HG03025 (cell line): ENCODE results near the gene SUV39H2.
"Not testable (repeated sequence)": the region's sequence is repeated elsewhere in the genome, so short reads cannot be mapped to it uniquely, and the experiment has no call there.

ENCODE experiments used
- ATAC-seq: cut with Tn5 transposase; IDR thresholded peaks from one replicate; pipeline ENCODE4 v1.9.1; 2021; ENCODE audit warnings: mild to moderate bottlenecking, moderate library complexity; ENCODE audit not compliant: unreplicated experiment, low FRiP score

The SUV39H2 gene, protein sequence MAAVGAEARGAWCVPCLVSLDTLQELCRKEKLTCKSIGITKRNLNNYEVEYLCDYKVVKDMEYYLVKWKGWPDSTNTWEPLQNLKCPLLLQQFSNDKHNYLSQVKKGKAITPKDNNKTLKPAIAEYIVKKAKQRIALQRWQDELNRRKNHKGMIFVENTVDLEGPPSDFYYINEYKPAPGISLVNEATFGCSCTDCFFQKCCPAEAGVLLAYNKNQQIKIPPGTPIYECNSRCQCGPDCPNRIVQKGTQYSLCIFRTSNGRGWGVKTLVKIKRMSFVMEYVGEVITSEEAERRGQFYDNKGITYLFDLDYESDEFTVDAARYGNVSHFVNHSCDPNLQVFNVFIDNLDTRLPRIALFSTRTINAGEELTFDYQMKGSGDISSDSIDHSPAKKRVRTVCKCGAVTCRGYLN

DNA sequence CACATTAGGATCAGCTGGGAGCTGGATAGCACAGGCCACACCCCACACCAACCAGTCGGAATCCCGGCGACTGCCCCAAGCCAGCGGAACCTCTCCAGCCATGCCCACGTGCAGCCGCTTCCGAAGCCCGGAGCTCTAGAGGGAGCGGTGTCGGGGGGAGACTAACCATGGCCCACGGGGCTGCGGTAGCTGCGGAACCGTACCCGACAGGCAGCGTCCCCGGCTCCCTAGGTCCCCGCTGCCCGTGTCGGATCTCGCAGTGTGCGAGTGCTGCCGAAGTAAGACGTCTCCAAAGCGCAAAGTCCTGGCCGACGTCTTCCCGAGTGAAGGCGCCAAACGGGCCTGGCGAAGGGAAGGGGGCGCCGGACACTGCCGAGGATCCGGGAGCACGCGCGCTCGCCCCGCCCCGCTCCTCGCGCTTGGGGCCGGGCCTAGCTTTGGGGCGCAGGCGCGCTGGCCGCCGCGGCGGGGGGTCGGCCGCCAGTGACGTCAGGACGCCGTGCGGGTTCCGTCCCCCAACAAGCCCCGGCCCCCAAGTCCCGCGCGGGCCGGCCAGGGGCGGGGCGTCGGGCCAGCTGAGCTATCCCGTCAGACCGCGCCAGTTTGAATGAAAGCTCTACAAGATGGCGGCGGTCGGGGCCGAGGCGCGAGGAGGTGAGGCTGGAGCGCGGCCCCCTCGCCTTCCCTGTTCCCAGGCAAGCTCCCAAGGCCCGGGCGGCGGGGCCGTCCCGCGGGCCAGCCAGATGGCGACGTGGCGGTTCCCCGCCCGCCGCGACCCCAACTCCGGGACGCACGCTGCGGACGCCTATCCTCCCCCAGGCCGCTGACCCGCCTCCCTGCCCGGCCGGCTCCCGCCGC, at the start of gene SUV39H2:
Gene SUV39H2 (plus strand): TSS at position 601 of the 858 bp plus-strand sequence. CDS start 23 bp downstream, at position 624.
- ATAC-seq = peak; percentile 85

DNA sequence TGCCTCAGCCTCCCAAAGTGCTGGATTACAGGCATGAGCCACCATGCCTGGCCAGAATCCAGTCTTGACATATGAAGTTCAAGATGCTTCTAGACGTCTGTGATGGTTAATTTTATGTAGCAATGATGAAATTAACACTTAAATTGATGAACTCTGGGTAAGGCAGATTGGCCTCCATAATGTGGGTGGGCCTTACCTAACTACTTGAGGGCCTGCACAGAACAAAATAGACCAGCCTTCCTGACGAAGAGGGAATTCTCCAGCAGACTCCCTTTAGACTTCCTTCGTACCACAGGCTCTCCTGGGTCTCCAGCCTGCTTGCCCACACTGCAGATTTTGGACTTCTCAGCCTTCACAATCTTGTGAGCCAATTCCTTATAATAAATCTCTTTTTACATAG, 45.6 kb upstream of the SUV39H2 start:
- no peak for ATAC-seq

DNA sequence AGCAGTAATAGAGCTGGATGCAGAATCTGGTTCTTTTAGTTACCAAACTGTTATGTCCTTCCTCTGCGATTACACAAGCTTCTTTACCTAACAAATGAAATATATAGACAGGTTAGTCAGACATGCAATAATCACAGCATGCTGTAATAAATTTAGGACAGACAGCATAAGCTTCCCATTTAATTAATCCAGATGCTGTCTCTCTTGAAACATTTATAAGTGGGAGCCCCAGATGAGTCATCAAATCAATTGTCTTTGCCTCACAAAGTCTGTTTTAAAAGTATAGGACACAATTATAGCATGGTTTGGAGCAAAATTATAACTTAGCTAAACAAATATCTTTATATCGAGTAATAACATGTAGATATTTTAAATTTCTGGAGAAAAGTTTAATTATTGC, 42.5 kb upstream of the SUV39H2 start:
- ATAC-seq = no peak

DNA sequence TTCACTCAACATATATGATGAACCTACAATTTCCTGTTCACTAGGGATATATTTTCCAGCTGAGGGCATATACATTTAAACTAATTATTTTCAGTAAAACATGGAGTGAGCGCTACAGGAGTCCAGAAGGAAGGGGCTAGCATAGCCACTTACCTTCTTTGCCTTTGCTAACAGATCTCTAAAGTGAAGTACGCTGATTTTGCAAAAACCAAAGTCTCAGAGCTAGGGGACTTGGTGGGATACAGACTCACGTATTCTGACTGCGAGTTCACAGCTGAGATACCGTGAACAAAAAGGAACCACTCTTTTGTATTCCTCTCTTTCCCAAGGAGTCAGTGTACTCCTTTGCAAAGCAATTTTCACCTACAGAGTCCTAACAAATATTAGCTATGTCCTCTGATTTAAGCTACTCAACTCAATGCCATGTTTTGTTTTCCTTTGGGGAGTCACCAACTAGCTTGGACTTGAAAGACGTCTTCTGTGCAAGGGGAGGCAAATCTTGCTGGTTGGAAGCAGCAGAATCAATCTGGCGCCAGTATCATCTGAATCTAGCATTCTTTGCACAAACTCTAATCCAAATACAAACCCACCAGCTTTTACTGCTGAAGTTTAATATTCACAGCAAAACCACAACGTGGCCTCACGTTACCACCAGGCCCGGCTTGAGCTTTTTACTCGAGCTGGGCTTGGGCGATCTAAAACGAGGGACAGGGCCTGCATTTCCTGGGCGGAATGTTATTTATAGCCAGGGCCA, 41.5 kb upstream of the SUV39H2 start:
- no peak for ATAC-seq

DNA sequence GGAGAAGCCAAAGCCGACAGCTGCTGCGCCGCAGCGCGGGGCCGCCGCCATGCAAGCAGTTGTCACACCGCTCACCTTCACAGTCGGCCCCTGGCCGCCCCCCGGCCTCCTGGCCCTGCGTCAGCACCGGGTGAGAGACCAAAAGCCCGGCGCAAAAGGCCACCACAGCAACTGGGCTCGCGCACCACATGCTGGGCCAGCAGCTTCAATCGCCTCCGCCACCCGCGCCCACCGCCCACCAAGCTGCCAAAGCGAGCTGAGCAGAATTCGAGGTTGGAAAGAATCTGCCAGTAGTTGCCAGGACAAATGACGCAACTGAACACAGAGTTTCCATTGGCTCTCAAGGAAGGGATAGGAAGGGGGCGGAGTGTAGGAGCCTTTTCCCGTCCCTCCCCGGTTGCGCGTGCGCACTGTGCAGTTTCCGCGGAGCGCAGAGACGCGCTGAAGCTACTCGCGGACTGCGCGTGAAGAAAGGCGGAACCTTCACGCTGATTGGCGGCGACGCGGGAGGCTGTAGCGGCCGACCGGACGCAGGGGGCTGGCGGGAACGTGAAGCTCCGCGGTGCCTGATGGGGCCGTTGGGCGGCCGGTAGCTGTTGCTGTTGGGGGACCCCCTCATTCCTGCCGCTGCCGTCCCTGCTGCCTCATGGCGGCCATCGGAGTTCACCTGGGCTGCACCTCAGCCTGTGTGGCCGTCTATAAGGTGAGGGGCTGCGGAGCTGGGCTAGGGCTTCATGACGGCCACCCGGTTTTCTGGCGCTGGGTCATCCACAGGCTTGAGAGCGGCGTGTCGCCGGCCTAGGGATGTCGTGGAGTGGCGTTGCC, 40.7 kb upstream of the SUV39H2 start, which contains the start of the genes CDNF, HSPA14 and MSANTD7:
Gene CDNF (minus strand): TSS at position 281 of the 825 bp plus-strand sequence. CDS start 91 bp downstream, at position 190.
Gene HSPA14 (plus strand): TSS at position 550 of the 825 bp plus-strand sequence. CDS start 97 bp downstream, at position 647.
Gene MSANTD7 (plus strand): TSS at position 550 of the 825 bp plus-strand sequence. CDS start 3,979 bp downstream, outside the sequence.
- peak; percentile 95 for ATAC-seq

DNA sequence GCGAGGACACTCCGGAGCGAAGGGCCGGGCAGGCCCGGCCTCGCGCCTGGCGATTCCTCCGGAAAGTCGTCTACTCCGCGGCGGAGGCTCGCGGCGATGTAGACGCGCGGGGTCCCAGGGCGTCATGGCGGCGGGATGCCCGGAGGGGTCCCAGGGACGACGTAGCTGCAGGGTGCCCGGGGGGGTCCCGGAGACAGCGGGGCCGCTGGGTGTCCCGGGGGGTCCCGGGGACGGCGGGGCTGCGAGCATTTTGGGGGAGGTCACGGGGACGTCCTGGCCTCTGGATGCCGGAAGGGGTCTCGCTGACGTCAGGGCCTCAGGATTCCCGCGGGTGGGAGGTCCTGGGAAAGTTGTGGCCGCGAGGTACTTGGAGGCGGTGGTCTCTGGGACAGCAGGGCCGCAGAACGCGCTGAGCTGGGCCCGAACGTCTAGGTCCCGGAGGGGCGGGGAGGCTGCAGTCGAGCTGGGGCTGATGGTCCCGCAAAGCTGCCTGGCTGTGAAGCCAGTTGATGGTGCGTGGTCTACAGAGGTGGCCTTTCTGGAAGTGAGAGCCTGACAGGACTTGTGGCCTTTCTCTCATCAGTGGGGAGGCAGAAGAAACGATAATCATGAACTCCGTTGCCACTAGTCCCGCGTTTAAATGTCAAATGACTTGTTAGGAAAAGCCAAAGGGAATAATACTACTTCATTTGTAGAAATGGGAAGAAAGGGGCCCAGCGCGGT, 39.9 kb upstream of the SUV39H2 start:
- ATAC-seq = no peak

DNA sequence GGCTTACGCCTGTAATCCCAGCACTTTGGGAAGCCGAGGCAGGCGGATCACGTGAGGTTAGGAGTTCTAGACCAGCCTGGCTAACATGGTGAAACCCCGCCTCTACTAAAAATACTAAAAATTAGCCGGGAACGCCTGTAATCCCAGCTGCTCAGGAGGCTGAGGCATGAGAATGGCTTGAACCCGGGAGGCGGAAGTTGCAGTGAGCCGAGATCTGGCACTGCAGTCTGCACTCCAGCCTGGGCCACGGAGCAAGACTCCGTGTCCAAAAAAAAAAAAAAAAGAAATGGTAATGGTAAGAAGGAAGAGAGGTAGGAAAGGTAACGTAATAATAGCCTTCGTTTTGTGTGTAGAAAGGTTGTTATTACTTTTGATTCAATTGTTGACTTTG, 39.4 kb upstream of the SUV39H2 start:
- ATAC-seq = no peak

DNA sequence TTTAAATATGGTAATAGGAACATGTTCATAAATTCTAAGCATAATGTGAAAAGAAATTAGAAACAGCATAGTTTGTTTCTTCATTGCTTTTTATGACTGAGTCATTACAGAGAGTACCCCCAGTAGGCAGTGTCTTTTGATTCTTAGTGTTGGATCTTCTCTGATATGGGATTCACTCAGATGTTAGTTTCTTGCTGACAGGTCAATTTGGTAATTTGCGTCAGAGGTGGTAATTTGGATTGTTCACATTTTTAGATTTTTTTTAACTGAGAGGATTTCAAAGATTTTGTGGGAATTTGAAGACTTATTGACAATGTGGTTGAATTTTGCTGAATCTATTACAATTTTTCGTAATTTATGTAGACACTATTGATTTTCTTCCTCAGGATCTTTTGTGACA, 38.5 kb upstream of the SUV39H2 start:
- no peak for ATAC-seq

DNA sequence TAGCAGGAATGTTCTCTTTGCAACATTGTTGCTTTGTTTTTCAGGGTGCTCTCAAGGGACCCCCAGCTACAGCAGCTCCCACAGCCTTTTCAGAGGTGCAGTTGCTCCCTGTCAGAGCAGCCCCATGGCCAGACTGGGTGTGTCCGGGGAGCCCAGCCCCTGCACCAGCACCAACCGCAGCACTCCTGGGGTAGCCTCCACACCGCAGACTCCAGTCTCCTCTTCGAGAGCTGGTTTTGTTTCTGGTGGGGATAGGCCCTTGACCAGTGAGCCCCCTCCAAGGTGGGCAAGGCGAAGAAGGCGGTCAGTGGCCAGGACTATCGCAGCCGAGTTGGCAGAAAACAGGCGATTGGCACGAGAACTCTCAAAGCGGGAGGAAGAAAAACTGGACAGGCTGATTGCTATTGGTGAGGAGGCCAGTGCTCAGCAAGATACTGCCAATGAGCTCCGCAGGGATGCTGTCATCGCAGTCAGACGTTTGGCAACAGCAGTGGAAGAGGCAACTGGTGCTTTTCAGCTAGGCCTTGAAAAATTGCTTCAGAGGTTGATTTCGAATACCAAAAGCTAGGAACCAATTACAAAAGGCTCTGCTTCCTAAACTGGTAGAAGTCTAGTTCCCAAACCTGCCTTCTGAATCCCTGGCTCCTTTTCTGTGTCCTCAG, 35.2 kb upstream of the SUV39H2 start:
- ATAC-seq = no peak

DNA sequence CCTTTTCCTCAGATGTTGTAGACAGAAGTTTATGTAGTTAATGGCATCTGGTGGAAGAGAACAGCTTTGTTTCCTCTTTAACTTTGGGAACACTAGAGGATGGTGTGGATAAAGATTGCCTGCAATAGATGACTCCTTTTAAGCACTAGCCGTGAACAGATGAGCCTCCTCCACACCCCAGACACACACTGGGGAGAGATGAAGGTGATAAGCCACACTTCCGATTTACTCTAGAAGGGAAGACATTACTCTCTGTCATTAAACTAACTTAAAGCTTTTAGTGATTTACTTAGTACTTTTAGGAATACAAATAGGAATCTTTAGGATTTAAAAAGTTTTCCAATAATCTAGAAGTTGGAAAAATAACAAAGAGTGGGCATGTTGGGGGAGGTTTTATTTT, 33.7 kb upstream of the SUV39H2 start:
- ATAC-seq = no peak

DNA sequence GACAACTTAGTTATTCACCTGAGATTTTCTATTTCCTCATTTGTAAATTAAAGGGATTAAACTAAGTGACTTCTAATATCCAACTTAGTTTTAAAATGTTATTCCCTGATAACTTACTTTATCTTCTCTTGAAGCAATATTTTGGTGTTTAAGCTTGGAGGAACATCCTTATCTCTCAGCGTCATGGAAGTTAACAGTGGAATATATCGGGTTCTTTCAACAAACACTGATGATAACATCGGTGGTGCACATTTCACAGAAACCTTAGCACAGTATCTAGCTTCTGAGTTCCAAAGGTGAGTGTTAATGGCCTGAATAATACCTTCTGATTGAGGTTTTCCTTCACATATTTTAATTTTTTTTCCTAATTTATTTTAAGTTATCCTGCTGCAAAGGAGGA, 26.4 kb upstream of the SUV39H2 start:
- no peak for ATAC-seq

DNA sequence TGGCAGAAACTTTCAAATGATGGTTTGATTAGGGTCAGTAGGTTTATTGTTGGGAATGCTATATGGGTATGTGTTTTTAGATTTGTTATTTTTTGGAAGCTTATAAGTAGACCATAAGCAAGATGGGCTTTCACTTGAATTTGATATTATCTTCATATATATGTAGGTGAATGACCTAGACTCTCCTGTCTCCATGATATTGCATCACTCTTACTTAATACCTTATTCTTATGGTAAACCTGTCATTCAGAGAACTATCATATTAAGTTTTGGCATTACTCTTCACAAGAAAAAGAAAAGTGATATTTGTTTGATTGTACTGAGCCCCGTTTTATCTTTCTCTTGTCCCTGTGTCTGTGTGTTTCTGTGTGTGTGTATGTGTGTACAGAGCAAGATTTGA, 23.2 kb upstream of the SUV39H2 start:
- no peak for ATAC-seq

DNA sequence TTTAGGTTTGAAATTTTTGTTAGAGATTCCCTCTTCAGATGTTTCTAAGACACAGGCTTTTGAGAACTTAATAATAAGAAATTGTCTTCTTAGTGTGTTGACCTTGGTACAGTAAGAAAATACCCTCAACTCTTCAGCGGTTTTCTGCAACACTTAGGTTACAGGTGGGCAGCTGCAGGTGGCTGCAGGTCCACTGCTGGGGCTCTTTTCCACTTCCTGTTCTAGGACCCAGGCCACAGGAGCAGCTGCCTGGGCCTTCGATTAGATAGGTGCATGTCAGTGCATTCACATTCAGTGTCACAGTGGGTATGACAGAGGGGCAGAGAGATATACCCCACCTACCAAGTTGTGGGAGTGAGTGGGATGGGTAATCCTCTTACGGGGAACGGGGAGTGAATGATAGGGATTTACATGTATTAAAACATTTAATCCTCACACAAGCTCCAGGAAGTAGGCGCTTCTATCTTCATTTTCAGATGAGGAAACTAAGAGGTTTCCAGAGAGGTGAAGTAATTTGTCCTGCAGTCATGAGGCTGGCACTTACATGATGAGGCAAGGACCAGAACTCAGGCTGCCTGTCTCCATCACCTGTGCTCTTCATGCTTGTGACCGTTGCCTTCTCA, 20.2 kb upstream of the SUV39H2 start:
- ATAC-seq = no peak

DNA sequence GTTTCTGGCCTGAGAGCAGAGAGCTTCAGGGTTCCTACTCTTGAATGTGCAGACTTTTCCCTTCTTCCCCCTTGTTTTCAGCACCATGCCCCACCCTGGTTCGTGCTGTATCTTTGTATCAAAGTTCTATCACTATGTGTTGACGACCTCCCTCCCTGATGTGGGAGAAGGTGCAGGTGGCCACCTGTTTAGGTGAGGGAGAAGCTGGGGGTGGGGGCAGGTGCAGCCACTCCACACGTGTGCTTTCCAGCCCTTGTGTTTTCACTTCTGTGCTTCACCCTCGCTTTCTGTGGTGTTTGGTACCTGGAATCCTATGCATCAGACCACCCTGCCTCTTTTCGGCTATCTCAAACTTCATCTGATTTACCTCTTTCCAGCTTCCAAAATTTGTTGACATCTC, 19.6 kb upstream of the SUV39H2 start:
- no peak for ATAC-seq

DNA sequence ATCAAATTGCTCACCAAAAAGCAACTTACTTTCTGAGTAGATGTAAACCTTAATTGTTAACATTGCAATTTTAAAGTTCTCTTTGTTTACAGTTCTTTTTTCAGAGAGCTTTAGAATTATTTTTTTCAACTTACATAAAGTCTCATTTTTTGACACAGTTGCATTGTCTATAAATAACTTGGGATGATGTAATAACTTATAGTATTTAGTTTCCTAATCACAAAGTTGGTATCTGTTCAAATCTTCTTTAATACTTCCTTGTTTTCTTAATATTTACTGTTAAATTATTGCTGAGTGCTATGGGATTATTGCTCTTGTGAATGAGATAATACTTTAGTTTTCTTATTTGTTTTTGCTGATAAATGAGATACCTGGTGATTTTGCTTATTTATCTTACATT, 18.9 kb upstream of the SUV39H2 start:
- no peak for ATAC-seq

DNA sequence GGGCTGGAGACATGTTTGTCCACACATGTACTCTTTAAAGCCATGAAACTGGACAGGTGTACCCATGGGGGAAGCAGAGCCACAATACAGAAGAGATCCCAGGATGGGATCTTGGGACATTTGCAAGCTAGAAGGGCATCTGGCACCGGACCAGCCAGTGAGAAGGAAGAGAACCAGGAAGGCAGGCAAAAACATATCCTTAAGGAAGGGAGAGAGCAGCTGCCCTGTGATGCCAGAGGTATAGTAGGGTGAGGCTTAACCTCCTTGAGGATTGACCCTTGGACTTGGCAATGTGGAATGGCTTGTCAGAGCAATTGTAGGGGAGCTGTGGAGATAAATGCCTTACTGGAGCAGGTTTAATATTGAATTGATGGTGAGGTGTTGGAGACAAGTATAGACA, 17.9 kb upstream of the SUV39H2 start:
- ATAC-seq = no peak

DNA sequence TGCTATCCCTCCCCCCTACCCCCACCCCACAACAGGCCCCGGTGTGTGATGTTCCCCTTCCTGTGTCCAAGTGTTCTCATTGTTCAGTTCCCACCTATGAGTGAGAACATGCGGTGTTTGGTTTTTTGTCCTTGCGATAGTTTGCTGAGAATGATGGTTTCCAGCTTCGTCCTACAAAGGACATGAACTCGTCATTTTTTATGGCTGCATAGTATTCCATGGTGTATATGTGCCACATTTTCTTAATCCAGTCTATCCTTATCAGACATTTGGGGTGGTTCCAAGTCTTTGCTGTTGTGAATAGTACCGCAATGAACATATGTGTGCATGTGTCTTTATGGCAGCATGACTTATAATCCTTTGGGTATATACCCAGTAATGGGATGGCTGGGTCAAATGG, 14.2 kb upstream of the SUV39H2 start:
- ATAC-seq = not testable (repeated sequence)

DNA sequence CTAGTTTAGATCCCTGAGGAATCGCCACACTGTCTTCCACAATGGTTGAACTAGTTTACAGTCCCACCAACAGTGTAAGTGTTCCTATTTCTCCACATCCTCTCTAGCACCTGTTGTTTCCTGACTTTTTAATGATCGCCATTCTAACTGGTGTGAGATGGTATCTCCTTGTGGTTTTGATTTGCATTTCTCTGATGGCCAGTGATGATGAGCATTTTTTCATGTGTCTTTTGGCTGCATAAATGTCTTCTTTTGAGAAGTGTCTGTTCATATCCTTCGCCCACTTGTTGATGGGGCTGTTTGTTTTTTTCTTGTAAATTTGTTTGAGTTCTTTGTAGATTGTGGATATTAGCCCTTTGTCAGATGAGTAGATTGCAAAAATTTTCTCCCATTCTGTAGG, 13.8 kb upstream of the SUV39H2 start:
- not testable (repeated sequence) for ATAC-seq
